ENCODE measurements around the gene CC2D1A.

The CC2D1A gene

GRCh38 chr19:13979244-13979615 lies 73.2 kb downstream of the CC2D1A start:
- no peak for DNase-seq (ENCODE audit: low read depth in 2 of 2)

- DNase-seq (ENCODE audit: low read depth in 2 of 2), result no peak
Measured at GRCh38 chr19:13979686-13980085, 73.7 kb downstream of the CC2D1A start.

GRCh38 chr19:13980340-13980739 lies 74.3 kb downstream of the CC2D1A start:
- DNase-seq (ENCODE audit: low read depth in 2 of 2), result no peak

All from stimulated activated CD8-positive, alpha-beta memory T cell treated with anti-CD3 and anti-CD28 coated beads, Interleukin-15, amount 100 ng/mL, for 48 hours (primary cell).